Nucleus accumbens (tissue), 56 donors: ENCODE data around the gene PPP1R3D.
"Not testable (repeated sequence)": the region's sequence is repeated elsewhere in the genome, so short reads cannot be mapped to it uniquely, and the experiment has no call there.

Source experiments
- DNase-seq, 56 donors: peaks; one replicate each; lab custom pipeline; 2025; lab: John Stamatoyannopoulos, UW

Gene PPP1R3D, protein sequence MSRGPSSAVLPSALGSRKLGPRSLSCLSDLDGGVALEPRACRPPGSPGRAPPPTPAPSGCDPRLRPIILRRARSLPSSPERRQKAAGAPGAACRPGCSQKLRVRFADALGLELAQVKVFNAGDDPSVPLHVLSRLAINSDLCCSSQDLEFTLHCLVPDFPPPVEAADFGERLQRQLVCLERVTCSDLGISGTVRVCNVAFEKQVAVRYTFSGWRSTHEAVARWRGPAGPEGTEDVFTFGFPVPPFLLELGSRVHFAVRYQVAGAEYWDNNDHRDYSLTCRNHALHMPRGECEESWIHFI

DNA sequence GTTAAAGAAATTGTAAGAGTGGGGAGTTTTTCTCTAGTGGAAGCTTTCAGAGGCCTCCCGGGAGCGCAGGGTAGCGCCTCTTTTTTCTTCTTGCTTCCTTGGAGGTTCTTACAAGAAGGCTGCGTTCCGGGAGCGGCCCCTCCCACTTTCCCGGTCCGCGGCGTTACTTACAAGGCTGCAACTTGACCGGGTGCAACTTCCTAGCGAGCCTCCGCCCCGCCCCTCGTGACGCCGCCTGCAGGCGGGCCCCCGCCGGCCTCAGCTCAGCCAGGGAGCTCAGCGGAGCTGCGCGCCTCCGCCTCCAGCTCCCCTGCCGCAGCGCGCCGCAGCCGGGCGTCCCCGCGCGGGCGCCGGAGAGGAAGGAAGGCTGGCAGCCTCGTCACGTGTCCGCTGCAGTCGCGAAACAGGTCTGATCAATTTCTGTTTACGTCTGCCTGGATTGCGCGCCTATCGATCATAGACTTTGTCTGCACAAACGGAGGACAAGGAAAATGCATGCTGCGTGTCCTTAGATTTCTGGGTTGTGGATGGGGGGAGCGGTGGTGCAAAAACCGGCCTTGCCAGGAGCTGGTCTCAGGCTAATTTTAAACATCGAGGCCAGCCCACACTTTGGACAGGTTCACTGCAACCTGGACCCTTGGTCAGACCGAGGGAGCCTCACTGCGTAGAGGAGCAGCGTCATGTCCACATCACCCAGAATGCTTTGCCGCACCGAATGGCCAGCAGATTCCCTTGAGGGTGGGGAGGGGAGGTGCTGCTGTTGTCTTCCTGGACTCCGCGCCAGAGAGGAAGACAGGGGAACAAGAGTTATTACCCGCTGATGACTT is at the start of gene PPP1R3D, which contains the start of gene FAM217B:
PPP1R3D (minus strand) TSS at position 177 of the 827 bp plus-strand sequence. CDS start 374 bp downstream, outside the sequence.
FAM217B (plus strand) TSS at position 261 of the 827 bp plus-strand sequence. CDS start 3,555 bp downstream, outside the sequence.
- peak; percentile 55 to 95 (median 89) for DNase-seq

- DNase-seq: no peak
Measured at GRCh38 chr20:59988141-59988540, 48.0 kb upstream of the PPP1R3D start.

- no peak for DNase-seq
Measured at GRCh38 chr20:59987135-59987534, 47.0 kb upstream of the PPP1R3D start.

DNA sequence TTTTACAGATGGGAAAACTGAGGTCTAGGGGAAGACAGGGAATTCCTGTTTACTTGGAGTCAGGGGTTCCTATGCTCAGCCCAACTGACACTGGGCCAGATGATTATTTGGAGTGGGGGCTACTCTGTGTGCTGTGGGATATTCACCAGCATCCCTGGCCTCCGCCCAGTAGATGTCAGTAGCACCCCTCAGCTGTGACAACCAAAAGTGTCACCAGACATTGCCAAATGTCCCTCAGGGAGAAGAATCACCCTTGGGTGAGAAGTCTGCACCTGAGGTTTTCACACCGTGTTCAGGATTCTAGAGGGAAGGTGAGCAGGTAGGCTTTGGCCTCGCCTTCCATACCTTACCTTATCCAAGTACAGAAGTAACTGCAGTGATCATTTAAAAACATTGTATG is 45.8 kb upstream of the PPP1R3D start:
- DNase-seq: no peak

DNA sequence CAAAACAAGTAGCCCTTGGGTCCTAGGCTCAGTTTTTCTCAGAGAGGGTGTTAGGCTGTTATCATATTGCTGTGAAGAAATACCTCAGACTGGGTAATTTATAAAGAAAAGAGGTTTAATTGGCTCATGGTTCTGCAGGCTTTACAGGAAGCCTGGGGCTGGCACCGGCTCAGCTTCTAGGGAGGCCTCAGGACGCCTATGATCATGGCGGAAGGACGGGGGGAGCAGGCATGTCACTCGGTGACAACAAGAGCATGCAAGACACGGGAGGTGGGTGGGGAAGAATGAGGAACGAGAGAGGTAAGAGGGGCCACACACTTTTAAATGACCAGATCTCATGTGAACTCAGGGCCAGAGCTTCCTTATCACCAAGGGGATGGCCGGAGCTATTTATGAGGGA is 45.1 kb upstream of the PPP1R3D start:
- no peak for DNase-seq

- no peak for DNase-seq
Measured at GRCh38 chr20:59984541-59984940, 44.4 kb upstream of the PPP1R3D start.

GRCh38 chr20:59983076-59983475 is 43.0 kb upstream of the PPP1R3D start:
- DNase-seq: peak in 2 of 56 donors; percentile 13 to 19

DNA sequence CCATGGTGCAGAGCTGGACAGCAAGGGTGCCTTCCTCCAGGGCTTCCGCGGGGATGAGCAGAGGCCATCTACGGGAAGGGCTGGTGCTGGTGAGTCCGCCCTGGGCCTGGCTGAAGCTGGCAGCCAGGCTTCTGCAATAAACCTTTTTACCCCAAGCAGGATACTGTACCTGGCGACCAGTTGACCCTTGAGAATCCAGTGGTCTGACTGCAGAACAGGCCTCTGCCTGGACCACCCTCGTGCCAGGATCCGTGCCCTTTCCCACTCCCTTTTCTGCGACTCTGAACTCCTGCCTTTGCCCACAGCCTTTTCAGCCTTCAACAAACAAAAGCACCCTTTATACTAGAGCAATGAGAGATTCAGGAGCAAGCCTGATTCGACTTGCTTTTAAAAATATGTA is 37.0 kb upstream of the PPP1R3D start:
- peak in 27 of 56 donors; percentile 9 to 62 (median 25) for DNase-seq

DNA sequence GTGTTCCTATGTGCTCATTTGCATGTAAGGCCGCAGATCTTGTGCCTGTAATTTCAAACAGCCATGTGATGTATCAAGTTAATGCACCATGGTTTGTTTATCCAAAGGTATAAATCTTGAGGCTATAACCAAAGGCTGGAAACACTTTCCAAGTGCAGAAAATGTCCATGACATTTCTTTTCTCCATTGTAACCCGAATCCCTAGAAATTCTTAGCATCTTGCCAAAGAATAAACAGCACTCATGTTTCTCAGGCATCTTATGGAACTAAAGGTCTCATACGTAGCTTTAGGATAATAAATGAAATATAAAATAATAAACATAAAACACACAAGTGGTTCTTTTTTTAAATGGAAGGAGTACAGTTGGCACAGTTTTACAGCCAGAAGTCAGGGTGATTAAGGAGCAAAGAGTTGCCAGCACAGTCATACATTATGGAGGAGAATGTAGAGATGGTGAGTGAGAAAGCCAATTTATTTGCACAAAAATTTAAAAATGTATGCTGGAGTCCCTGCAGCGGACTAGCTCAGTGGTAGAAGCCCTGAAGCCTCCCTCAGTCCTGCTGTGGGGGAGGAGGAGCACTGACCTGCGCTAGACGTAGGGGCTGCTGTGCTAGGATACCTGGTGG is 36.2 kb upstream of the PPP1R3D start:
- DNase-seq: no peak

- no peak for DNase-seq
Measured at GRCh38 chr20:59972037-59972801, 32.1 kb upstream of the PPP1R3D start.

GRCh38 chr20:59971428-59971827 is 31.3 kb upstream of the PPP1R3D start:
- no peak for DNase-seq

GRCh38 chr20:59966428-59966827 is 26.3 kb upstream of the PPP1R3D start:
- DNase-seq: peak in 20 of 56 donors; percentile 11 to 69 (median 36)

DNA sequence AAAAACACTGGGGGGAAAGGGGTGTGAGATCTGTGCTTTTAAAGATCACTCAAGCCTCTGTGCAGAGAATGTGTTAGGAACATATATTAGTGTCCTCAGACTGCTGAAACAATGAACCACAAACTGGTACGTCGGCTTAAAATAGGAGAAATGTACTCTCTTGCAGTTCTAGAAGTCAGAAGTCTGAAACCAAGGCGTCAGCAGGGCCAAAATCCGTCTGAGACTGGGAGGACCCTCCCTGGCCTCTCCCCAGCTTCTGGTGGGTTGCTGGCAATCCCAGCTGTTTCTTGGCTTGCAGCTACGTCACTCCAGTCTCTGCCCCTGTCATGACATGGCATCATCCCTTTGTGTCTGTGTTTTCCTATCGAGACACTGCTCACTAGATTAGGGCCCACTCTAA is 22.1 kb upstream of the PPP1R3D start:
- DNase-seq: no peak

GRCh38 chr20:59961423-59961822 is 21.3 kb upstream of the PPP1R3D start:
- DNase-seq: no peak

DNA sequence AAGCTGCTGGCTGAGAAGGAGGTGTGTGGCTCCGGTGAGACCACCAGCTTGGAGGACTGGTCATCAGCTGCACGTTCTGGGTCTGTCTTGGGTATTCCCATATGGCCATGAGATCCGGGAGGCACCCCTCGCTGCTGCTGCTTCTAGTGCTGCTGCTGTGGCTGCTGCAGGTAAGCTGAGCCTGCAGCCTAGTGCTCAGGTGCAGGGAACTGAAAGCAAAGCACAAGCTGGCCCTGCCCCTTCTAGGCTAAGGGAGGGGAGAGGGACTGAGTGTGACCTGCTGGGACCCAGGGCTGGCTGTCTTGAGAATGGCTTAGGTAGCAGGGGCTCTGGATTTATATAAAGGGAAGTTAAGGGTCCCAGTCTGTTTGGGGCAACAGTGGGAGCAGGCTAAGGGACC is 18.5 kb upstream of the PPP1R3D start:
- no peak for DNase-seq

DNA sequence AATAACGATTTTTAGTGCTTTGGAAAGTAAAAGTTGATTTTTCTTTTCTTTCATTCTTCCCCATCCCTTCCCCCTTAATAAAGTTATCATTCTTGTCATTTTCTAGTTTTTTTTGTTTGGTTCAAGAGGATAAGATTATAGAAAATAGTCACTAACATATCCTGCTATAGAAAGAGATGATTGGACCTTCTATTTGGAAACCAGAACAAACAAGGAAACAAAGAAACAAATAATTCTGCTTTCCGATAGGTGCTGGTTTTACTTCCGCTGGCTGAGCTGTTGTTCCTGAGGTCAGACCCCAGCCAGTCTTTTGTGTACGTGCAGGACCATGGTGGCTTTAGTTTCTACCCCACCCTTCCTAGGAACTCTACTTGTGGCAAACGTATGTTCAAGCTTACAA is 18.0 kb upstream of the PPP1R3D start, which contains the start of gene CDH26:
CDH26 (plus strand) TSS at position 301 of the 400 bp plus-strand sequence. CDS start 304 bp downstream, outside the sequence.
- no peak for DNase-seq

GRCh38 chr20:59957568-59957967 is 17.5 kb upstream of the PPP1R3D start:
- DNase-seq: not testable (repeated sequence)

DNA sequence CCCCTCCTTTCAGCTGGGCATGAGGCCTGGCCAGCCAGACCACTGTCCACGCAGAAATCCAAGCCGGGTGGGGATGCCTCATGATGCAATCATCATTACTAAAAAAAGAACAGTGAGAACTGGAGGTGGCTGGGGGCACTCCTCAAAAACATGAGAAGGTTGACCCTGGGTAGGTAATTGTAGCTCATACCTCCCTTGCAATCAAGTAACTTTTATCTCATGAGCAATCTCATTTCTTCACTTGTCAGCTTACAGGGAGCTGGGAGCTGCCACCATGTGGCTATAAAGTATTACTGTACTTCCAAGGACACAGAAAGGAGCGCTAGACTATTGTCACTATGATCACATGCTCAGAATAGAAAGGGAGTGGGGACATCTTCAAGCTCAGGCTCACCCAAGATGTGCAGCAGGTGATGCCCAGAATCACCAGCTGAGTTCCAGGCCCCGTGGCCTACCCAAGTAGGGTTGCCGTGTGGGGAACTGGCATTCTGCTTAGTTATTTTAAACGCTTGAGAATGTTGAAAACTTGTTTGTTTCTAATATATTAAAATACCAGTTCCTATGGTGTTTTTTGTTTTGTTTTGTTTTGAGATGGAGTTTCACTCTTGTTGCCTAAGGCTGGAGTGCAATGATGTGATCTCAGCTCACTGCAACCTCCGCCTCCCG is 15.2 kb upstream of the PPP1R3D start:
- peak in 14 of 56 donors; percentile 17 to 48 (median 25) for DNase-seq

GRCh38 chr20:59954718-59955117 is 14.6 kb upstream of the PPP1R3D start:
- no peak for DNase-seq

DNA sequence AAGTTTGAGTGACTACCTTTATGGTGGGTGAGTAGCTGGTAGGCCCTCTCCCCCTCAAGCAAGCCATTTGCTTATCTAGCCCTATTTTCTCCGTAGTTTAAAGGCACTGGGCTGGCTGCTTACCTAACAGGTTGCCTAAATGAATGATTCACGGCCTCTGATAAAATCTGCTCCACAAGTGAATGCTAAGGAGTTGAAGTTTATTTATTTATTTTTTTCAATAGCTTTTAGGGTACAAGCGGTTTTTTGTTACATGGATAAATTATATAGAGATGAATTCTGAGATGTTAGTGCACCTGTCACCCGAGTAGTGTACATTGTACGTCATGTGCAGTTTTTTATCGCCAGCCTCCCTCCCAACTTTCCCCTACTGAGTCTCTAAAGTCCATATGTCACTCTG is 9.8 kb upstream of the PPP1R3D start:
- DNase-seq: no peak
